Neutrophil (primary cell): ENCODE results near the gene RAB25.

Experiments used
- H3K27ac ChIP-seq: fragments of 200-600 bp; sonication (generic); 2 replicates; pipeline ENCODE4 v1.5.1; 2016; ENCODE audit warnings: mild to moderate bottlenecking, moderate library complexity
- H3K27me3 ChIP-seq: fragments of 200-600 bp; sonication (generic); 2 replicates; pipeline ENCODE4 v1.6.0; 2016; ENCODE audit warnings: mild to moderate bottlenecking
- H3K36me3 ChIP-seq: fragments of 200-600 bp; sonication (generic); 2 replicates; pipeline ENCODE4 v1.5.1; 2017
- H3K4me1 ChIP-seq, 2 experiments: fragments of 200-600 bp in 1 of 2; sonication (generic) in 1 of 2; 1 replicate in 1 of 2; 2 replicates in 1 of 2; pipeline versions ENCODE4 v1.5.1 to v1.6.1; 2013 to 2016; ENCODE audit warnings: low read depth in 1 of 2, low read length in 1 of 2, mild to moderate bottlenecking in 1 of 2, moderate library complexity in 1 of 2; ENCODE audit not compliant: control insufficient read depth in 1 of 2, insufficient read depth in 1 of 2
- H3K4me3 ChIP-seq, 2 experiments: fragments of 200-600 bp in 1 of 2; sonication (generic) in 1 of 2; 1 replicate in 1 of 2; 2 replicates in 1 of 2; pipeline ENCODE4 v1.5.1; 2013 to 2016; ENCODE audit warnings: low read depth in 1 of 2, low read length in 1 of 2, mild to moderate bottlenecking in 1 of 2, moderate library complexity in 1 of 2
- H3K9me3 ChIP-seq: fragments of 200-600 bp; sonication (generic); 2 replicates; pipeline ENCODE4 v1.5.1; 2016
- CTCF ChIP-seq: fragments of 200-600 bp; sonication (generic); IDR thresholded peaks from 2 replicates; pipeline ENCODE4 v1.5.1; 2016; ENCODE audit warnings: antibody characterized with exemption

Gene RAB25

GRCh38 chr1:156052862-156053767 lies 7.8 kb upstream of the RAB25 start:
- Histone ChIP-seq H3K36me3 (peaks cover 8% of the 10 kb centered on the region), H3K9me3 (no peaks in the 10 kb centered on the region), H3K4me1 (peaks cover 22 to 31% of the 10 kb centered on the region in 2 experiments), H3K27ac (peak overlapping the region; percentile 85), H3K4me3 (peak overlapping the region; percentile 87 to 98), H3K27me3 (no peaks in the 10 kb centered on the region)
- no peak for TF ChIP-seq CTCF

- Histone ChIP-seq H3K27me3 (no peaks in the 10 kb centered on the region), H3K4me1 (peaks cover 22 to 31% of the 10 kb centered on the region in 2 experiments), H3K27ac (peak within 1 kb of the TSS; percentile 85), H3K4me3 (peak within 1 kb of the TSS; percentile 87 to 98), H3K36me3 (peaks cover 15% of the 10 kb centered on the region), H3K9me3 (no peaks in the 10 kb centered on the region)
- peak; percentile 72 for TF ChIP-seq CTCF
Observed at GRCh38 chr1:156053768-156054499, 7.0 kb upstream of the RAB25 start, which contains the start of gene UBQLN4. UBQLN4 (minus strand) TSS chr1:156053798; CDS start chr1:156053701, 97 bp downstream.

- no peaks in the 10 kb centered on the region for H3K27me3 ChIP-seq
- H3K27ac ChIP-seq = peak within 1 kb of the TSS; percentile 85
- peaks cover 22 to 31% of the 10 kb centered on the region in 2 experiments for H3K4me1 ChIP-seq
- peak within 1 kb of the TSS; percentile 87 to 98 for H3K4me3 ChIP-seq
- TF ChIP-seq CTCF = no peak
- H3K9me3 ChIP-seq = no peaks in the 10 kb centered on the region
- H3K36me3 ChIP-seq = peaks cover 15% of the 10 kb centered on the region
Observed at GRCh38 chr1:156054500-156055280, 6.3 kb upstream of the RAB25 start, which contains the start of gene LAMTOR2. LAMTOR2 (plus strand) TSS chr1:156054782; CDS start chr1:156054890, 108 bp downstream.

GRCh38 chr1:156055281-156056048 lies 5.5 kb upstream of the RAB25 start:
- H3K4me3 ChIP-seq = peak overlapping the region; percentile 87 to 98
- H3K9me3 ChIP-seq = no peaks in the 10 kb centered on the region
- TF ChIP-seq CTCF = no peak

More at GRCh38 chr1:156055281-156056048, 5.5 kb upstream of the RAB25 start:
- no peaks in the 10 kb centered on the region for H3K27me3 ChIP-seq
- H3K4me1 ChIP-seq = peaks cover 22 to 31% of the 10 kb centered on the region in 2 experiments
- H3K27ac ChIP-seq = peak overlapping the region; percentile 85
- peaks cover 15% of the 10 kb centered on the region for H3K36me3 ChIP-seq
